ENCODE measurements around the gene HPS6.
"Not testable (repeated sequence)": the region's sequence is repeated elsewhere in the genome, so short reads cannot be mapped to it uniquely, and the experiment has no call there.

- TF ChIP-seq CTCF, POLR2A (IDR thresholded peaks at IDR 0.05): not testable (repeated sequence)
These were observed 10.1 kb upstream of the HPS6 start for GRCh38 chr10:102054881-102055646.
